Hepatocyte (in vitro differentiated cells): Measurements from ENCODE around the gene SLC1A5. TPM values are rescaled to one million over a fixed set of nuclear protein-coding genes. Genes with fewer than 3 reads are reported as not detected.

Experiments
- DNase-seq: peaks from one replicate; pipeline ENCODE4 v3.0.0-alpha.2; 2016; ENCODE audit warnings: low spot score
- H2AFZ ChIP-seq: fragments of 200-600 bp; sonication (generic); 2 replicates; pipeline ENCODE4 v1.6.0; 2016; ENCODE audit warnings: antibody characterized with exemption, mild to moderate bottlenecking
- H3K27ac ChIP-seq: fragments of 200-600 bp; sonication (generic); 2 replicates; pipeline ENCODE4 v1.5.1; 2016; ENCODE audit warnings: mild to moderate bottlenecking
- H3K27me3 ChIP-seq: fragments of 200-600 bp; sonication (generic); 2 replicates; pipeline ENCODE4 v1.6.1; 2016
- H3K36me3 ChIP-seq: fragments of 200-600 bp; sonication (generic); replicated peaks from 2 replicates; pipeline ENCODE4 v1.5.1; 2016; ENCODE audit warnings: low read depth; ENCODE audit not compliant: insufficient read depth
- H3K4me1 ChIP-seq: fragments of 200-600 bp; sonication (generic); 2 replicates; pipeline ENCODE4 v1.5.1; 2016; ENCODE audit warnings: mild to moderate bottlenecking, moderate library complexity; ENCODE audit not compliant: insufficient read depth
- H3K4me2 ChIP-seq: fragments of 200-600 bp; sonication (generic); 2 replicates; pipeline ENCODE4 v1.6.0; 2016
- H3K4me3 ChIP-seq: fragments of 200-600 bp; sonication (generic); 2 replicates; pipeline ENCODE4 v1.5.1; 2016; ENCODE audit warnings: mild to moderate bottlenecking
- H3K79me2 ChIP-seq: fragments of 200-600 bp; sonication (generic); 2 replicates; pipeline ENCODE4 v1.6.0; 2017; ENCODE audit warnings: mild to moderate bottlenecking
- H3K9me2 ChIP-seq: fragments of 200-600 bp; sonication (generic); replicated peaks from 2 replicates; pipeline ENCODE4 v1.6.0; 2017; ENCODE audit warnings: mild to moderate bottlenecking; ENCODE audit not compliant: insufficient read depth
- H3K9me3 ChIP-seq: fragments of 200-600 bp; sonication (generic); 2 replicates; pipeline ENCODE4 v1.5.1; 2016; ENCODE audit warnings: low read depth, mild to moderate bottlenecking
- H4K20me1 ChIP-seq: fragments of 200-600 bp; sonication (generic); 2 replicates; pipeline ENCODE4 v1.6.0; 2016; ENCODE audit warnings: mild to moderate bottlenecking; ENCODE audit not compliant: insufficient read depth, poor library complexity, severe bottlenecking
- CTCF ChIP-seq: fragments of 200-600 bp; sonication (generic); IDR thresholded peaks from 2 replicates; pipeline ENCODE4 v1.5.1; 2016; ENCODE audit warnings: antibody characterized with exemption, mild to moderate bottlenecking; ENCODE audit not compliant: poor library complexity
- EZH2 ChIP-seq: fragments of 200-600 bp; sonication (generic); IDR thresholded peaks from 2 replicates; pipeline ENCODE4 v1.6.1; 2016; ENCODE audit warnings: antibody characterized with exemption, mild to moderate bottlenecking, borderline replicate concordance
- EZH2phosphoT487 ChIP-seq: fragments of 200-600 bp; sonication (generic); IDR thresholded peaks from one replicate; pipeline ENCODE4 v1.6.1; 2018; ENCODE audit warnings: antibody characterized with exemption, mild to moderate bottlenecking, low read depth, moderate library complexity; ENCODE audit not compliant: unreplicated experiment, severe bottlenecking
- WGBS: methylation state at CpG from one replicate; pipeline ENCODE4 v1.1.6; 2016; ENCODE audit warnings: low lambda C conversion rate; ENCODE audit errors: missing lambda C conversion rate; 5-methylcytosine and 5-hydroxymethylcytosine counted together
- polyA plus RNA-seq: library from polyadenylated mRNA; unstranded; fragments of >200 nt; fragmentation: Nextera tagmentation; extraction: Ambion mirVana; gene quantifications from 2 replicates; pipeline ENCODE4 v1.2.1, GENCODE V29; 2016
- total RNA-seq: library from RNA; depleted of rRNA; stranded (reverse); fragments of >200 nt; gene quantifications from 2 replicates; pipeline ENCODE4 v1.2.3, GENCODE V29; 2014

SLC1A5 gene
- total and polyA plus RNA-seq, 2 experiments from 2014 or later, result 87.9 to 171 TPM

- Histone ChIP-seq H3K27ac (no peak overlapping the region), H4K20me1 (peaks cover 58% of the 10 kb centered on the region)
- 55% methylated on average over 7 of the region's 8 CpGs for WGBS
These were observed 43.4 kb downstream of the SLC1A5 start for GRCh38 chr19:46745030-46745429.

GRCh38 chr19:46744005-46744691 lies 44.2 kb downstream of the SLC1A5 start:
- Histone ChIP-seq H3K4me3 (no peak overlapping the region), H4K20me1 (peaks cover 67% of the 10 kb centered on the region), H3K36me3 (no peaks in the 10 kb centered on the region), H3K9me2 (no peaks in the 10 kb centered on the region), H3K4me2 (peak overlapping the region; percentile 96), H2AFZ (no peak overlapping the region), H3K27ac (no peak overlapping the region), H3K27me3 (no peaks in the 10 kb centered on the region), H3K79me2 (peaks cover 86% of the 10 kb centered on the region), H3K4me1 (peaks cover 11% of the 10 kb centered on the region), H3K9me3 (no peaks in the 10 kb centered on the region)
- TF ChIP-seq EZH2, result no peak
- TF ChIP-seq EZH2phosphoT487, result no peak
- no peak for TF ChIP-seq CTCF
- WGBS, result 87% methylated on average over 12 of the region's 12 CpGs
- DNase-seq, result no peak

More at GRCh38 chr19:46745030-46745429, 43.4 kb downstream of the SLC1A5 start:
- peaks cover 11% of the 10 kb centered on the region for H3K4me1 ChIP-seq
- H3K27me3 ChIP-seq, result no peaks in the 10 kb centered on the region
- H3K9me2 ChIP-seq, result no peaks in the 10 kb centered on the region
- H3K9me3 ChIP-seq, result no peaks in the 10 kb centered on the region
- peak overlapping the region; percentile 100 for H3K4me3 ChIP-seq
- no peaks in the 10 kb centered on the region for H3K36me3 ChIP-seq
- peaks cover 77% of the 10 kb centered on the region for H3K79me2 ChIP-seq
- H3K4me2 ChIP-seq, result peak overlapping the region; percentile 96
- no peak for TF ChIP-seq EZH2phosphoT487
- no peak for TF ChIP-seq EZH2
- no peak for TF ChIP-seq CTCF
- H2AFZ ChIP-seq, result no peak overlapping the region
- DNase-seq, result no peak

GRCh38 chr19:46742926-46743480 lies 45.4 kb downstream of the SLC1A5 start:
- Histone ChIP-seq H3K9me2 (no peaks in the 10 kb centered on the region), H3K4me3 (no peak overlapping the region), H3K27ac (no peak overlapping the region), H4K20me1 (peaks cover 78% of the 10 kb centered on the region), H3K4me2 (peak overlapping the region; percentile 96), H3K9me3 (no peaks in the 10 kb centered on the region), H3K79me2 (peaks cover 97% of the 10 kb centered on the region), H2AFZ (no peak overlapping the region), H3K4me1 (peaks cover 11% of the 10 kb centered on the region), H3K27me3 (no peaks in the 10 kb centered on the region), H3K36me3 (no peaks in the 10 kb centered on the region)
- 89% methylated on average over 4 of the region's 4 CpGs for WGBS
- DNase-seq, result no peak
- no peak for TF ChIP-seq EZH2
- no peak for TF ChIP-seq CTCF
- no peak for TF ChIP-seq EZH2phosphoT487
